ENCODE data around the gene CFAP251.
"Not testable (repeated sequence)": the region's sequence is repeated elsewhere in the genome, so short reads cannot be mapped to it uniquely, and the experiment has no call there.

CFAP251 gene

GRCh38 chr12:121980191-121980891 is 61.9 kb downstream of the CFAP251 start:
- DNase-seq (ENCODE audit: low read depth), result no peak

- no peak for DNase-seq (ENCODE audit: low read depth)
Observed at GRCh38 chr12:121980892-121981272, 62.5 kb downstream of the CFAP251 start.

- DNase-seq (ENCODE audit: low read depth), result no peak
Observed at GRCh38 chr12:121981456-121981855, 63.1 kb downstream of the CFAP251 start.

GRCh38 chr12:121982950-121983349 is 64.6 kb downstream of the CFAP251 start:
- no peak for DNase-seq (ENCODE audit: low read depth)

- DNase-seq (ENCODE audit: low read depth), result no peak
Observed at GRCh38 chr12:121983536-121984210, 65.3 kb downstream of the CFAP251 start.

- DNase-seq (ENCODE audit: low read depth), result no peak
Observed at GRCh38 chr12:121986489-121987245, 68.3 kb downstream of the CFAP251 start.

GRCh38 chr12:121988519-121988918 is 70.1 kb downstream of the CFAP251 start:
- not testable (repeated sequence) for DNase-seq (ENCODE audit: low read depth)

- DNase-seq (ENCODE audit: low read depth), result no peak
Observed at GRCh38 chr12:121989276-121990113, 71.1 kb downstream of the CFAP251 start.

- DNase-seq (ENCODE audit: low read depth), result no peak
Observed at GRCh38 chr12:121990114-121990647, 71.8 kb downstream of the CFAP251 start.

- no peak for DNase-seq (ENCODE audit: low read depth)
Observed at GRCh38 chr12:121990692-121991603, 72.6 kb downstream of the CFAP251 start.

GRCh38 chr12:121992059-121992879 is 73.9 kb downstream of the CFAP251 start:
- DNase-seq (ENCODE audit: low read depth), result no peak

GRCh38 chr12:121996050-121996944 is 77.9 kb downstream of the CFAP251 start:
- no peak for DNase-seq (ENCODE audit: low read depth)

- no peak for DNase-seq (ENCODE audit: low read depth)
Observed at GRCh38 chr12:121996945-121997612, 78.7 kb downstream of the CFAP251 start.

- no peak for DNase-seq (ENCODE audit: low read depth)
Observed at GRCh38 chr12:122001466-122002209, 83.2 kb downstream of the CFAP251 start.

GRCh38 chr12:122003651-122004611 is 85.5 kb downstream of the CFAP251 start:
- DNase-seq (ENCODE audit: low read depth), result no peak

GRCh38 chr12:122004633-122005071 is 86.3 kb downstream of the CFAP251 start:
- no peak for DNase-seq (ENCODE audit: low read depth)
